Measurements from ENCODE around the gene CCDC33.

The CCDC33 gene

DNA sequence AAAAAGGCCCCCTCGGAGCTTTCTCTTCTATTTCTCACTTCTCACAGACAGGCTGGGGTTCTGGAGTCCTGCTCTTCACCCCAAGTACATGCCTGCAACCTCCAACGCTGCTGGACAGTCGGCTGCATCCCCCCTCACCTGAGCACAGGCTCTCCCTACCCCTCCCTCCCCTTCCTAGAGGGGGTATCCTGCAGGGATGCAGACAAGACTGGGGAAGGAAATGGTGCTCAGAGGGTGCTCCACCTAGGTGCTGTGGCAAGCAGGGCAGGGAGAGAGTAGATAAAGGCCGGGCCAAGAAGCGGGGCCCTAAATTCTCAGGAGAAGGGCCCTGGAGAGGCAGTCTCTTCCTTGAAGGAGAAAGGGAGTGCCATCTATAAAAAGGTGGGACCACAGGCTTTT lies 26.6 kb upstream of the CCDC33 start:
- DNase-seq = no peak

DNA sequence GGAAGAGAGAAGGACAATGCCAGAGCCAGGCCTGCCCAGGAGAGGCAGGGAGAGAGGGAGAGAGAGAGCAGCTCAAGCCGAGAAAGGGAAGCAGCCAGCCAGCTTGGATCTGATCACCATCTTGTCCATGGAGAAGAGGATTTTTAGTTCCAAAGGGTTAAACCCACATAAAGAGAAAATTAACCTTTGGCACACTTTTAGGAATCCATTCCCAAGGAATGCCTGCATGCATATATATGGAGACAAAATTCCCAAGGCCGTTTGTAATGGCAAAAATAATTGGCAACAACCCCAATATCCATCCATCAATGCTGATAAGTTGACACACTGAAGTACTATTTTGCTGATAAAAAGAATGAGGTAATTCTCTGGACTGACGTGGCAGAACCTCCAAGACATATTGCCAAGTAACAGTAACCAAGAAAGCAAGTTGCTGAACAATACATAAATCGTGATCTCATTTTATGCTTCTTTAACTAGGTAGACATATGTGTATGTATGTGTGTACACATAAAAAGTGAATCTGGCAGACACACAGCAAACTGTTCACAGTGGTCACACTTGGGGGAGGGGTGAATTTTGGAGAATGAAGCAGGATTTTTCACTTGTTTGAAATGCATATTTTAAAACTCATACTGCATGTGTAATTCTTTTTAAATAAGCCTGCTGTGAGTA lies 26.0 kb upstream of the CCDC33 start:
- DNase-seq = no peak

DNA sequence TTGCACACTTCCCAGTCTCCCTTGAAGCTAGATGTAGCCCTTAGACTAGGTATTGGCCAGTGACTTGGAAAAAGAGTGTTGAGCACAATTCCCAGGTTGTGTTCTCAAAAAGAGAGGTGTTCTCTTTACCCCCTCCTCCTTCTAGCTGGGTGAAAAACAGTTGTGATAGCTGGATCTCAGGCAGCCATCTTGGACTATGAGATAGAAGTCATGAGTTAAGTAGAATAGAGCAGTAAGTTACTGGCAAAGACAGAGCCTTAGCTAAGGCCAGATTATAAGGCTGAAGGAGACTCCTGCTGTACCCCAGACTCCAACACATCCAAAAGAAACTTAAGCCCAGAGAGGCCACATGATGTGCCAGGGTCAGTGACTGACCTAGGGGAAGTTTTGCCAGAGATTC lies 25.4 kb upstream of the CCDC33 start:
- DNase-seq = no peak

DNA sequence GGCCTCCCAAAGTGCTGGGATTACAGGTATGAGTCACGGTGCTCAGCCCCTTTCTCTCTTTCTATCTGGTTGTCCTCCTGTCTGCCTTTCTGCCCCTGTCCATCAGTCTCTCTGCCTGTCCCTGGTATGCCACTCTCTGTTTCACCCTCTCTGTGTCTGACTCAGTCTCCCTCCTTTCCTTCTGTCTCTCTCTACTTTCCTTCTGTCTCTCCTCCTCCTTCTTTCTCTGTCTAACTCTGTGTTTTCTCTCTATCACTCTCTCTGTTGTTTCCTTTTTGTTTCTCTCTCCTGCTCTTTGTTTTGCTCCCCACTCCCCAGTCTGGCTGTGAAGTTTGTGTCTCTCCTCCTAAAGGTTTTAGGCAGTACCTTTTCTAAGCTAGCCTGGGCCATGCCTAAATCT lies 24.5 kb upstream of the CCDC33 start:
- DNase-seq = no peak

DNA sequence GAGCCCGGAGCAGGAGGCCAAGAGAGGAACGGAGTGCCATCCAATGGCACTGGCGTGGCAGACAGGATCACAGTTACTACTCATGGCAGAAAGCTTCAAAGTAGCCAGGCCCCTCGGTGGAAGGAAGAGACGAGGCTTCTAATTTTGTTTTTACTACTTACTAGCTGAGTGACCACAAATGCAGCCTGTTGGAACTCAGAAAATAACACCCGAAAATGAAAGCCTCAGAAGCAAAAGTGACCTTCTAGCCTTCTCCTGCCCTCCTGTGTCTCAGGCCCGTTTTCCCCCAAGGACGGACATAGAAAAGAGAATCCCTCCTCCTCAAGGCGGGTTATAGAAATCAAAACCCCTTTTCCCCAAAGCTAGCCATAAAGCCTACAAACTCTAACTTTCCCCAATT lies 23.6 kb upstream of the CCDC33 start:
- no peak for DNase-seq

DNA sequence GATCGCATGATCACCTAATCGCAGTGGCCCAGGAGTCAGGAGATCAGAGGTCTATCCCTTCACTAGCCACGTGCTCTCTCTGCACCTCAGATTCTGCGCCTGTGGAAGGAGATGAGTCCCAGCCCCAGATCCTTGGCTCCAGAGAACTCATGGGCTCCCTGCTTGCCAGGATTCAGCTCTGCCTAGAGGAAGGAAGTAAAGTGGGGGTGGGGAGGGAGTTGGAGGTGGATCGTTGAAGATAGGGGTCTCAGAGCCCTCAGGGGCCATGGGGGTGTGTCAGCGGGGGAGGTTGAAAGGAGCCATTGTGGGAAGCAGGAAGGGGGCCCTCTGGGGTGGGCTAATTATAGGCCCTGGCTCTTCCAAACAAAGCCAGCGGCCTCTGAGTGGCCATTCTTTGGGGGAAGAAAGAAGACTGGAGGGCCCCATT lies 22.3 kb upstream of the CCDC33 start:
- DNase-seq = no peak

DNA sequence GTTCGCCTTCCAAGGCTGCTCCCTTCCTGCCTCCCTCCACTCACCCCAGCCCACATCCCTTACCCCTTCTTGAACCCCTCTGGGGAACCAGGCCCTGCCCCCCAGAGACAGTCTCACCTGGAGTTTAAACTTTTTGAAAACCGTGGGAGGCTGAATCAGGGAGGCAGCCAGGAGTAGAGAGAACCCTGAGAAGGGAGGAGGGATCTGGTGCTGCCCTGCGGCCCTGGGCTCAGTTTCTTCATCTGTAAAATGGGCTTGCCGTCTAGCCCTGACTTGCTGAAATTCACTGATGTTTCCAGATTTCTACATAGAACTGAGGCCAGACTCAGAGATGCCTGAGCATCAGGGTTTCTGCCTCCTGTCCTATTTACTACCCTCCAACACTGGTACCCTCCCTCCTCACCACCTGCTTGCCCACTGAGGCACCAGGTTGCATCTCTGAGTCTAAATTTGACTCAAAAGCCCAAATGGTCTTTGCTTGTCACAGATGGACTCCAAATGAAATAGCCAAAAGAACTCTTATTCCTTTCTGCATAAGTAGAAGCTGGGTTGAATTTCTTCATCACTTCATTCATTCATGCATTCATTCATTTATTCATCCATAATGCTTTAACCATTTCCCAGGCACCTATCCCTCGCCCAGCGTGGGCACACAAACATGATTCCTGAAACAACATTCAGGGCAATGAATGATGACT lies 21.7 kb upstream of the CCDC33 start:
- no peak for DNase-seq

DNA sequence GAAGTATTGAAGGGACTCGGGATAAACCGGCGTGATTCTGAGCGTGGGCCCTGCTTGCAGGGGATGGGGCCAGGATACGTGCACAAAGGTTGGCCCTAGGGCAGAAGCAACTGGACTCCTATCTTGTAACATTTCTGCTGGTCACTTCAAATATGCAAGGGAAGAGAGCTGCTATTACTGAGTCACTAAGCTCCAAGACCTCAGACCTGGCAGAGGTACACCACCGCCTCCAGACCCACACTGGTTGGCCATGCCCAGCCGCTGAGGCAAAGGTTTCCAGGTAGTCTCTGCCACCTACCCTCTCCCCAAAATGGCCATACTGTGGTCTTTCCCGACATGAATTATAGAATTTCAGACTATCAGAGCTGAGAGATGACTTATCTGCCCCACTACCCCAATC lies 20.2 kb upstream of the CCDC33 start:
- DNase-seq = no peak

DNA sequence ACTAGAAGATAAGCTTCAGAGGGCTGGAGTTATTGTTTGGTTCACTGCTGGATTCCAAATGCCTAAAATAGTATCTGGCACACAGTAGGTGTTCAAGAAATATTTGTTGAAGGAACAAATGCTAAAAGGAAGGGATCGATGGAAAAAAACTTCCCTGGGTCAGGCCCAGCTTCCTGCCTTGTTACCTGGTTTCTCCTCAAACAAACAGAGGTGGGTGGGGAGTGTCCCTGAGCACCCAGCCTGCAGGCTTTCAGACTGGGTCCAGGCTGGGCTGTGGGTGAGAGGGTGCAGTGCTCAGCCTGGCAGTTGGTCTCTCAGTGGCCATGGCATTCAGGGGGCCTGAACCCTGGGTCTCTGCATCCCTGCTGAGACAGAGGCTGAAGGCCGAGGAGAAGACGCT lies 19.2 kb upstream of the CCDC33 start:
- DNase-seq = no peak

DNA sequence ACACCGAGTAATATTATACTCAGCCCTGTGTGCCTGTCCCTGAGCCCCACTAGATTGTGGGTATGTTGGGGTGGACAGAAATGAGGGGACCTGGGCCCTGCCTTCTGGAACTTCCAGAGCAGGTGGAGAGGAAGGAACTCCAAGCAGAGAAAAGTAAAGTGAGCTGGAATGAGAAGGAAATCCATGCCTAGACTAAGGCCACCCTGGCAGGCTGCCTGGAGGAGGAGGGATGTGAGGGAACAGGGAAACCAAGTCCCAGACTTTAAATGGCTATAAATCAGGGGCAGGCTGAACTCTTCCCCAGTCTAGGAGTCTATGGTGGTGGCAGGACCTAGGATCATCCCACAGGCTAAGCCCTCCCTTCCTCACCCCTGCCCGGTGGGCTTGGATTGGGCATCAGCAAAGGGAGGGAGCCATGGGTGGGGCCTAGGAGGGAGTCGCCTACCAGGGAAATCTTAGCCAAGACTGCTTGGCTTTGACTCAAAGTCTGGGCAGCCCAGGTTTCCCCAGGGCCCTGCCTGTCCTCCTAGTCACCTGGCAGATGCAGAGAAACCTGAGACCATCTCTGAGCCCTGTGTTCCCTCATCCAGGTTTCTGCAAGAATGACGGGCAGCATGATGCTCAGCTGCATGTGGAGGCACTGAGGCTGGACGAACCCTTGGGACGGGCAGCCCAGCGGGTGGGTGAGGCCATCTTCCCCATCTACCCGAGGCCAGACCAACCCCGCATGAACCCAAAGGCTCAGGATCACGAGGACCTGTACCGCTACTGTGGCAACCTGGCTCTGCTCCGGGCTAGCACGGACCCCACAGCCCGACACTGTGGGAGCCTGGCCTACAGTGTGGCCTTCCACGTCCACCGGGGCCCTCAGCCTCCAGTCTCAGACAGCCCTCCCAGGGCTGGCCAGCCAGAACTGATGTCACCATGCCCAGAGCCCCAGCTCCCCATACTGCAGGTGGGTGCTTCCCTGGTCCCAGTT lies 17.9 kb upstream of the CCDC33 start:
- no peak for DNase-seq

DNA sequence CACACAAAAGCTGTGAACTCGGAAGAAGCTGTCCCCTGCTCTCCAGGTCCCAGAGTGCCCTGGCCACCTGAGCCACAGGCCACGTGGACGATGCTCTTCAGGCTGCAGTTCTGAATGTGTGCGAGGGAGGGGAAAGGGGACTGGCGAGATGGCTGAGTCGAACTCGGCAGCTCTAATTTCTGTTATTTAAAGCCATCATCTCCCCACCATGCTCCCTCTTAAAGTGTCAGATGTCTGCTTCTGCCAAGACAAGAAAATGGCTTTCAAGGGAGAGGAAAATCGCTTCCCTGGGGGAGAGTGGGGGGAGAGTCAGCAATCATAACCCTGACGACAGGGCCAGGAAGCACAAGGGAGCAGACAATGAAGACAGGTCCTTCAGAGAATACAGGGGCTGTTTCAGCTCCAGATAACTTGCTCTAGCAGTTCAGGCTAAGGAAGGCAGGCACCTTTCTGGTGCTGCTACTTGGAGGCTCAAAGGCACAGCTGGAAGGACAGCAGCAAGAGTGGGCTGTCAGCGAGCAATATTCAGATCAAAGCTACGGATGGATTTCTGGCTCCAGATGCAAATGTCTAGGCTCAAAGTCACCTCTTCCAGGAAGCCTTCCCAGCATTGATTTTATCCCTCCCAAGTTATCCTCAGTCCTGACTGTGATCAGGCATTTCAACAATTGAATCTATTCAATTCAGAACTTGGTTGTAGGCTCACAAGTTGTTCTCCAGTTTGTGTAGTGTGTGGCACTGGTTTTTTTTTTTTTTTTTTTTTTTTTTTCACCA lies 15.5 kb upstream of the CCDC33 start:
- no peak for DNase-seq

DNA sequence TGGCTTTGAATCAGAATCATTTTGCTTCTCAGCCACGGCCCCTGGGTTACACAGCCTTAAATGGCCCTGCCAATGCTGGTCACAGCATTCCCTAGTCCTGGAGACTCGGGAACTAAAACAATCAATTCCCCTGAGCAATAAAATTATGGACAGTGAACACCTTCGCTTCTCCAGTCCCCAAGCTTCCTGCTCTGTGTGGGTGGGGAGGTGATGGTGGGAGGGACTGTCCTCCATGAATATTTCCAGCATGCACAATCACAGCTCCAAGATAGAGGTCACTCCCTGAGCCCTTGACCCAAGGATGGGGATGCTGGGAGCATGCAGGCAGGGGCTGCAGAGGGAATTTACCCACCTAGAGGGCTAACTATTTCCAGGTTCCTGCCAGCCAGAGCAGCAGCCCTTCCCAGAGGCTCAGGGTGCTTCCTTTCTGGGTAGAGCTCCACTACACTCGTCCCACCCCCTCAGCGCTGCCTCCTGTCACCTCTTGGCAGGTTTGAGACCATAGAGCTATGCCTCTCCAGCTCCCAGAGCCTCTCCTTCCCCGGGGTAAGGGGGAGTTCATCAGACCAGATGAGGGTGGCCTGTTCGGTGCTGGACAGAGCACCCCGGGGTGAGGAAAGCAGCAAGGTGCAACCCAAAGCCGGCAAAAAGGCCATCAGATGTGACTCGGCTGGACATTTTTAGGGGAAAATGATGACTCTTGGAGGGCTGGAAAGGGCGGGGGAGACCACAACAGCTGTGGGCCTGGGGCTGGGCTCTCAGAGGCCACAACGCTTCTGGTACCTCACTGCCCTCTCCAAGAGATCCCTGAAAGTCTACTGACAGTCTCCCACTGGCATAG lies 14.5 kb upstream of the CCDC33 start:
- DNase-seq = no peak

DNA sequence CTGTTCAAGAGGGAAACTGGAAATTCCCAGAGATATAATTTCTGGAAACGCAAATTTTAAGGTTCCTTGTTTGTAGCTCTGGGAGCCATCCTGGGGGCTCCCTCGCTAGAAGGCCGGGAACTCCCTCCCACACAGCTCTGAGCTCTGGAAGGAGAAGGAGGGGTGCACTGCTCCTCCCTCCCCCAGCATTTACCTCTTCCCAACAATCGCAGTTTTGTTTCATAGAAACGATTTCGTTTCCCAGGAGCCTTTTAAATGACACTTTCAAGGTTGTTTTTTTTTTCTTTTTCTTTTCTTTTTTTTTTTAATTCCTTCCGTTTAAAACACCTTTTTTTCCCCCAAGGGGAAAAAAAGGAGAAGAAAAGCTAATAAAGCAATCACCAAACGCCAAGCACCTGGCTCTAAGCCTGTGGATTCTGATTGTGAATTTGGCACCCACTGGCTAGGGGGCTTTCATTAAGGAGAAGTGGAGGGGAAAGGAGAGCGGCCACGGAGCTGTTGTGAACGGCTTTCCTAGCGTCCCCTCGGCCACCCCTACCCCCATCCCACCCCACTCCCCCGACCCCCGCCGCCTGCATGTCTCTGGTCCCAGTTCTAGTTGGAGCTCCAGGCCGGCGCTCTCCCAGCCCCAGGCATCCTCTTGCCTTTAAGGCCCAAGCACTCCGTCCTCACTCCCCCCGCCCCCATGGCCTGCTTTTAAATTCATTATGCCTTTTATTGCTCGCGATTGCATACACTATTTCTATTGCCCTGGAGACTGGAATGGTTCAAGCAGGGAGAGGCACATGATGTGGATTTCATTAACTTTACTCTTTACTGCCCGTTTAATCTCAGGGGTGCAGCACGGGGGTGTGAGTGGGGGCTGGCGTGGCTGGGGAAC lies 13.6 kb upstream of the CCDC33 start:
- no peak for DNase-seq

DNA sequence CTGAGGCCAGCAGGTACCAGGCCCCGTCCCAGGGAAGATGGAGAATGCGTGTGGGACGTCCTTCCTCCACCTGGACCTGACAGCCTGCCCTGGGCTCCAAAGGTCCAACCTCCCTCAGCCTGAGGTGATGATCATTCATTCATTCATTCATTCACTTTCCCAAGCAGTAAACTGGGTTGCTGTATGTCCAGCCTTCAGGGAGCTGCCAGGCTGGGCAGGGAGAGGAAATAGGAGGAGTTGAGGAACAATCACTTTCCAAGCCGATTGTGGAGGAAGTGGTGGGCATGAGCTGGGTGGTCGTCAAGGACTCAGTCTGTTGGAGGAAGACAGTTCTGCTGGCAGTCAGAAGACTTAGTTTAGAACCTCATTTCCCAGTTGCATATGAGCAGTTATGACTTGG lies 10.2 kb upstream of the CCDC33 start:
- DNase-seq = no peak

DNA sequence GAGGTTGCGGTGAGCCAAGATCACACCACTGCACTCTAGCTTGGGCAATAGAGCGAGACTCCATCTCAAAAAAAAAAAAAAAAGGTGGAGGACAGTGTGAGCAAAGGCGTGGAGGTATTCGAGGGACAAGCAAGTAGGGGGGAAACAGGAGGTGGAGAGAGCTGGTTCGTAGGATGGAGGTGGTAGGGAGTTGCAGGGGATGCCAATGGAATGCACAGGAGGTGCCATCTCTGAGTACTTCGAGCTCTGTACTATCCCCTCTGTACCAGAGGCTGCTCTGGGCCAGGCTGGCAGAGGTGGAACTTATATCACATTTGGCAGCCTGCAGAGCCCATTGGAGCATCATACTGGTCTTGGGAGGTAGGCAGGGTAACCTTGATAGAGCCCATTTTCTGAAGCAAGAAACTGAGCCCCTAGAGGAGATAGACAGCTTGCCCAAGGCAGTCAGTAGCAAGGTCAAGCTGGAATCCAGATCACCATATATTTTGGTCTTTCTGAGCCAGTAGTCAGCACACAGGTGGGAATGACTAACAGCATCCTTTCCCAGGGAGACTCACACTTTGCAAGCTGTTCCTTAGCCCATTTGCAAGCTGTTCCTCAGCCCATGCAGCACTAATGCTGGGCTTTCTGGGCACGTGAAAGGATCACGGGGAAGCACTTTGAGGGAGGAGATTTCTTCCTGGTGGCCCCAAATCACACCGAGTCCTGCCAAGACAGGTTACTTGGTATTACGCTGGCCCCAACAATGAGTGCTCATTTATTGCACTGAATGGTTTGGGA lies 9.2 kb upstream of the CCDC33 start:
- no peak for DNase-seq

DNA sequence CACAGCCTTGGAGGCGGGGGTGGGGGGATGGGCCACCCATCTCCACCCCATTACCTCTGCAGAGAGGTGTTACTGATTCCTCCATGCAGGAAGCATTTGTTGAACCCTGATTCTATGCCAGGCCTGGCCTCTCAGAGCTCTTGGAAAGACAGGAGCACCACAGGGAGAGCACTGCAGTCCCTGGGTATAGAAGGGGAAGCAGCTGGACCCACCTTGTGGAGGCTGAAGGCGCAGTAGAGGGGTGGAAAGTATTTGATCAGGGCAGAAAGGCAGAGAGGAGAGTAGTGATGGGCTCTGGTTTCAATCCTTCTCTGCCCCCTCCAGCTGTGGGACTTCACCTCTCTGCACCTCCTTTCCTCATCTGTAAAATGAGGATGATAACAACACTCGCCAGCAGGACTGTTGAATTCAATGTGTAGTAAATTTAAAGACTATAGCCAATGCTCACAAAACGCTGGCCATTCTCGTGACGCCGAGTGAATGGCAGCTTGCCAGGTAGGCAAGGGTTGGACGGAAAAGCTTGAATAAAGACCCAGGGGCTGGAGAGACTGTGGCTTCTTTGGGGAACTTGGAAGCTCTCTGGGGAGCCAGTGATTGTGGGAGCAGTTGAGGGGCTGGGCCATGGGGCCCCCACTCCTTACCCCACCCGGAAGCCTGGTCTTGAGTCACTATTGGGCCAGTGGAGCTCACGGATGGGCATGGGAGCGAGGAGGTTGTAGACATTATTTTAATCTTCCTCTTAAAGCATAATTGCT lies 8.0 kb upstream of the CCDC33 start:
- peak; percentile 71 for DNase-seq

DNA sequence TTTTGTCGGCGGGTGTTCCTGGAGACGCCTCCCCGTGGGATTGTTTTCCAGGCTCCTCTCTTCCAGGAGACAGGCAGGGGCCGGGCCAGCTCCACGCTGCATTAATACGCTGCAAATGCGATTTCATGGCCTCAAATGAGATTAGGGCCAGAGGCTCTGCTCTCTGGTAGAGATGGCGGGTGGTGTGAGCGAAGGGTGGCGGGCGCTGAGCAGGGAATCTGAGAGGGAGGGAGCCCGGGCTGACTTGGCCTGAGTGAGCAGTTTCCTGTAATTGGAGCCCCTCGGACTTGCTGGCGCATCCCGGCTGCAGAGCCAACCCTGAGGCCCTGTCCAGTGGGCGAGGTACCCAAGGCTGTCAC lies 7.4 kb upstream of the CCDC33 start:
- DNase-seq = peak; percentile 74

DNA sequence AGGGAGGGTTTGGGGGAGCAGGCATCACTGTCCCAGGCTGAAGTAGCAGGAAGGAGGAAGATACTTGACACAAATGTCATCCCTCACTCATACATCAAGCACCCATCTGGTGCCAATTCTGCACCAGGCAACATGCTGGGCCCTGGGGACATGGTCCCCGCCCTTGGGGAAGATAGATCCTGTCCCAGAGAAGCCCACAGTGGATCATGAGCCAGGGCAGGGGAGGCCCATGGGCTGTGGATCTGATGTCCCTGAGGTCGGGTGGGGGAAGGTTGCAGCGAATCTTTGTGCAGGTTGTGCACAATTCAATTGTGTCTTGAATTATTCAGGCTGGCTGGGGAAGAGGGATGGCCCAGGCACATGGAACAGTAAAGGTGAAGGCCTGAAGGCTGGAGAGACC lies 6.4 kb upstream of the CCDC33 start:
- DNase-seq = no peak

DNA sequence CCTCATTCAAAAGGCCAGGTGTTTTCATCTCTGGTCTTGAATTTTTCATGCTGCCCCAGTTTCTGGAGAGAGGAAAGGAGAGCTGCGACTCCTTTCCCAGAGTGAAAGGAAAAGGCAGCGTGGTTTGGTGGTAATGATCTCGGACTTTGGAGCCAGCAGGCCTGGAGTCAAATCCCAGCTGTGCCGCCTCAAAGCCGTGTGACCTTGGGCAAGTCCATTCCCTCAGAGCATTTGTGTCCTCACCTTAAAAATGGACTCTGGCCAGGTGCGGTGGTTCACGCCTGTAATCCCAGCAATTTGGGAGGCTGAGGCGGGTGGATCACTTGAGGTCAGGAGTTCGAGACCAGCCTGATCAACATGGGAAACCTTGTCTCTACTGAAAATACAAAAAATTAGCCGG lies 4.7 kb upstream of the CCDC33 start:
- no peak for DNase-seq
